ENCODE results near the gene FLRT1.

FLRT1 gene

GRCh38 chr11:64067230-64067993 lies 31.7 kb downstream of the FLRT1 start:
- Mint-ChIP-seq H3K9me3 (no peaks in the 10 kb centered on the region), H3K36me3 (no peaks in the 10 kb centered on the region), H3K27ac (no peak overlapping the region), H3K27me3 (peaks cover 17% of the 10 kb centered on the region), H3K4me3 (no peak overlapping the region), H3K4me1 (no peaks in the 10 kb centered on the region)
- DNase-seq: no peak
- CTCF ChIA-PET: no interaction called here

GRCh38 chr11:64068705-64069400 lies 33.1 kb downstream of the FLRT1 start:
- Mint-ChIP-seq H3K4me3 (no peak overlapping the region), H3K4me1 (peaks cover 2% of the 10 kb centered on the region), H3K36me3 (no peaks in the 10 kb centered on the region), H3K27ac (no peak overlapping the region), H3K9me3 (no peaks in the 10 kb centered on the region), H3K27me3 (peaks cover 7% of the 10 kb centered on the region)
- DNase-seq: no peak
- CTCF ChIA-PET: no interaction called here

- Mint-ChIP-seq H3K36me3 (no peaks in the 10 kb centered on the region), H3K4me1 (peaks cover 10% of the 10 kb centered on the region), H3K9me3 (no peaks in the 10 kb centered on the region), H3K27me3 (peaks cover 6% of the 10 kb centered on the region), H3K4me3 (no peak overlapping the region), H3K27ac (no peak overlapping the region)
- CTCF ChIA-PET: no interaction called here
- no peak for DNase-seq
Measured at GRCh38 chr11:64069401-64070313, 33.9 kb downstream of the FLRT1 start.

GRCh38 chr11:64070314-64070681 lies 34.6 kb downstream of the FLRT1 start:
- CTCF ChIA-PET: no interaction called here
- Mint-ChIP-seq H3K9me3 (no peaks in the 10 kb centered on the region), H3K4me1 (peaks cover 10% of the 10 kb centered on the region), H3K27me3 (no peaks in the 10 kb centered on the region), H3K4me3 (no peak overlapping the region), H3K27ac (peak overlapping the region; percentile 14), H3K36me3 (no peaks in the 10 kb centered on the region)
- DNase-seq: no peak

- Mint-ChIP-seq H3K9me3 (no peaks in the 10 kb centered on the region), H3K27me3 (no peaks in the 10 kb centered on the region), H3K36me3 (no peaks in the 10 kb centered on the region), H3K4me3 (no peak overlapping the region), H3K4me1 (peaks cover 10% of the 10 kb centered on the region), H3K27ac (no peak overlapping the region)
- no peak for DNase-seq
- CTCF ChIA-PET: no interaction called here
Measured at GRCh38 chr11:64071849-64072248, 36.1 kb downstream of the FLRT1 start.

- Mint-ChIP-seq H3K4me3 (no peak overlapping the region), H3K36me3 (no peaks in the 10 kb centered on the region), H3K4me1 (peaks cover 10% of the 10 kb centered on the region), H3K27me3 (no peaks in the 10 kb centered on the region), H3K9me3 (no peaks in the 10 kb centered on the region), H3K27ac (no peak overlapping the region)
- CTCF ChIA-PET: no interaction called here
- no peak for DNase-seq
Measured at GRCh38 chr11:64072403-64072802, 36.7 kb downstream of the FLRT1 start.

- Mint-ChIP-seq H3K9me3 (no peaks in the 10 kb centered on the region), H3K27ac (no peak overlapping the region), H3K4me1 (peaks cover 10% of the 10 kb centered on the region), H3K27me3 (no peaks in the 10 kb centered on the region), H3K36me3 (no peaks in the 10 kb centered on the region), H3K4me3 (no peak overlapping the region)
- DNase-seq: no peak
- CTCF ChIA-PET: no interaction called here
Measured at GRCh38 chr11:64072871-64073270, 37.1 kb downstream of the FLRT1 start.

GRCh38 chr11:64073542-64073941 lies 37.8 kb downstream of the FLRT1 start:
- CTCF ChIA-PET: no interaction called here
- no peaks in the 10 kb centered on the region for H3K36me3 Mint-ChIP-seq
- no peak for DNase-seq
- H3K4me1 Mint-ChIP-seq: peaks cover 10% of the 10 kb centered on the region
- H3K27me3 Mint-ChIP-seq: peaks cover under 1% of the 10 kb centered on the region
- no peaks in the 10 kb centered on the region for H3K9me3 Mint-ChIP-seq
- no peak overlapping the region for H3K27ac Mint-ChIP-seq
- H3K4me3 Mint-ChIP-seq: no peak overlapping the region

- Mint-ChIP-seq H3K36me3 (no peaks in the 10 kb centered on the region), H3K27me3 (peaks cover 5% of the 10 kb centered on the region), H3K4me3 (no peak overlapping the region), H3K4me1 (peaks cover 10% of the 10 kb centered on the region), H3K27ac (no peak overlapping the region), H3K9me3 (no peaks in the 10 kb centered on the region)
- peak; percentile 60 for DNase-seq
- CTCF ChIA-PET: no interaction called here
Measured at GRCh38 chr11:64074239-64074638, 38.5 kb downstream of the FLRT1 start.

- Mint-ChIP-seq H3K36me3 (no peaks in the 10 kb centered on the region), H3K27ac (no peak overlapping the region), H3K27me3 (peaks cover 8% of the 10 kb centered on the region), H3K9me3 (no peaks in the 10 kb centered on the region), H3K4me1 (peaks cover 10% of the 10 kb centered on the region), H3K4me3 (no peak overlapping the region)
- CTCF ChIA-PET: no interaction called here
- no peak for DNase-seq
Measured at GRCh38 chr11:64076758-64077157, 41.0 kb downstream of the FLRT1 start.

- no peaks in the 10 kb centered on the region for H3K36me3 Mint-ChIP-seq
- CTCF ChIA-PET: no interaction called here
- H3K4me3 Mint-ChIP-seq: no peak overlapping the region
- H3K4me1 Mint-ChIP-seq: peaks cover 10% of the 10 kb centered on the region
- peaks cover 8% of the 10 kb centered on the region for H3K27me3 Mint-ChIP-seq
- no peak for DNase-seq
- H3K9me3 Mint-ChIP-seq: no peaks in the 10 kb centered on the region
- no peak overlapping the region for H3K27ac Mint-ChIP-seq
Measured at GRCh38 chr11:64077607-64078006, 41.9 kb downstream of the FLRT1 start.

- peaks cover 10% of the 10 kb centered on the region for H3K4me1 Mint-ChIP-seq
- peaks cover 8% of the 10 kb centered on the region for H3K27me3 Mint-ChIP-seq
- no peaks in the 10 kb centered on the region for H3K36me3 Mint-ChIP-seq
- H3K9me3 Mint-ChIP-seq: no peaks in the 10 kb centered on the region
- no peak overlapping the region for H3K27ac Mint-ChIP-seq
- no peak for DNase-seq
- no peak overlapping the region for H3K4me3 Mint-ChIP-seq
- CTCF ChIA-PET: no interaction called here
Measured at GRCh38 chr11:64078284-64078683, 42.6 kb downstream of the FLRT1 start.

GRCh38 chr11:64078905-64079304 lies 43.2 kb downstream of the FLRT1 start:
- Mint-ChIP-seq H3K4me3 (no peak overlapping the region), H3K4me1 (peaks cover 8% of the 10 kb centered on the region), H3K36me3 (no peaks in the 10 kb centered on the region), H3K27ac (no peak overlapping the region), H3K9me3 (no peaks in the 10 kb centered on the region), H3K27me3 (peaks cover 8% of the 10 kb centered on the region)
- CTCF ChIA-PET: no interaction called here
- DNase-seq: no peak

- Mint-ChIP-seq H3K4me3 (no peak overlapping the region), H3K27ac (no peak overlapping the region), H3K9me3 (no peaks in the 10 kb centered on the region), H3K36me3 (no peaks in the 10 kb centered on the region), H3K4me1 (no peaks in the 10 kb centered on the region), H3K27me3 (peaks cover 8% of the 10 kb centered on the region)
- DNase-seq: no peak
- CTCF ChIA-PET: no interaction called here
Measured at GRCh38 chr11:64080390-64080789, 44.7 kb downstream of the FLRT1 start.
